Stimulated activated naive CD8-positive, alpha-beta T cell treated with anti-CD3 and anti-CD28 coated beads, Interleukin-15, Interleukin-2, amounts not matched to agents 100 ng/mL and 50 ng/mL, for 24 hours (primary cell): ENCODE data around the gene PDE1A.
"Not testable (repeated sequence)": the region's sequence is repeated elsewhere in the genome, so short reads cannot be mapped to it uniquely, and the experiment has no call there.

Experiments used
- H3K27ac Mint-ChIP-seq: one replicate; pipeline ENCODE4 v1.8.0; 2021; ENCODE audit warnings: mild to moderate bottlenecking, mixed read lengths
- H3K27me3 Mint-ChIP-seq: one replicate; pipeline ENCODE4 v1.8.0; 2021; ENCODE audit warnings: mixed read lengths
- H3K36me3 Mint-ChIP-seq: one replicate; pipeline ENCODE4 v1.8.0; 2021; ENCODE audit warnings: low read depth, mixed read lengths
- H3K4me1 Mint-ChIP-seq: one replicate; pipeline ENCODE4 v1.8.0; 2021; ENCODE audit warnings: low read depth, mixed read lengths
- H3K4me3 Mint-ChIP-seq: one replicate; pipeline ENCODE4 v1.8.0; 2021; ENCODE audit warnings: mild to moderate bottlenecking, mixed read lengths
- H3K9me3 Mint-ChIP-seq: one replicate; pipeline ENCODE4 v1.8.0; 2021; ENCODE audit warnings: mixed read lengths

Gene PDE1A

GRCh38 chr2:182426082-182426917, 536 bp downstream of the PDE1A start:
- H3K27me3 Mint-ChIP-seq = no peaks in the 10 kb centered on the region
- peaks cover 8% of the 10 kb centered on the region for H3K9me3 Mint-ChIP-seq
- H3K27ac Mint-ChIP-seq = no peak overlapping the region
- no peaks in the 10 kb centered on the region for H3K4me1 Mint-ChIP-seq
- no peak overlapping the region for H3K4me3 Mint-ChIP-seq
- no peaks in the 10 kb centered on the region for H3K36me3 Mint-ChIP-seq

- H3K4me1 Mint-ChIP-seq = no peaks in the 10 kb centered on the region
- no peaks in the 10 kb centered on the region for H3K27me3 Mint-ChIP-seq
- no peaks in the 10 kb centered on the region for H3K9me3 Mint-ChIP-seq
- H3K4me3 Mint-ChIP-seq = no peak overlapping the region
- no peaks in the 10 kb centered on the region for H3K36me3 Mint-ChIP-seq
- no peak overlapping the region for H3K27ac Mint-ChIP-seq
These were observed 4.0 kb downstream of the PDE1A start for GRCh38 chr2:182422864-182423263.

GRCh38 chr2:182420669-182421068, 6.2 kb downstream of the PDE1A start:
- H3K4me3 Mint-ChIP-seq = no peak overlapping the region
- no peaks in the 10 kb centered on the region for H3K4me1 Mint-ChIP-seq
- H3K27ac Mint-ChIP-seq = no peak overlapping the region
- no peaks in the 10 kb centered on the region for H3K27me3 Mint-ChIP-seq
- H3K9me3 Mint-ChIP-seq = no peaks in the 10 kb centered on the region
- H3K36me3 Mint-ChIP-seq = no peaks in the 10 kb centered on the region

- Mint-ChIP-seq H3K4me1 (no peaks in the 10 kb centered on the region), H3K4me3 (no peak overlapping the region), H3K9me3 (no peaks in the 10 kb centered on the region), H3K27me3 (no peaks in the 10 kb centered on the region), H3K36me3 (no peaks in the 10 kb centered on the region), H3K27ac (no peak overlapping the region)
These were observed 10.0 kb downstream of the PDE1A start for GRCh38 chr2:182416861-182417260.

GRCh38 chr2:182416191-182416590, 10.6 kb downstream of the PDE1A start:
- Mint-ChIP-seq H3K4me3 (no peak overlapping the region), H3K27me3 (no peaks in the 10 kb centered on the region), H3K9me3 (no peaks in the 10 kb centered on the region), H3K36me3 (no peaks in the 10 kb centered on the region), H3K27ac (no peak overlapping the region), H3K4me1 (no peaks in the 10 kb centered on the region)

- Mint-ChIP-seq H3K27me3 (no peaks in the 10 kb centered on the region), H3K27ac (no peak overlapping the region), H3K36me3 (no peaks in the 10 kb centered on the region), H3K4me1 (no peaks in the 10 kb centered on the region), H3K4me3 (no peak overlapping the region), H3K9me3 (no peaks in the 10 kb centered on the region)
These were observed 11.1 kb downstream of the PDE1A start for GRCh38 chr2:182415771-182416170.

GRCh38 chr2:182412858-182413257, 14.0 kb downstream of the PDE1A start:
- no peaks in the 10 kb centered on the region for H3K27me3 Mint-ChIP-seq
- no peak overlapping the region for H3K4me3 Mint-ChIP-seq
- no peaks in the 10 kb centered on the region for H3K9me3 Mint-ChIP-seq
- no peaks in the 10 kb centered on the region for H3K36me3 Mint-ChIP-seq
- H3K4me1 Mint-ChIP-seq = no peaks in the 10 kb centered on the region
- no peak overlapping the region for H3K27ac Mint-ChIP-seq

- Mint-ChIP-seq H3K27me3 (no peaks in the 10 kb centered on the region), H3K36me3 (no peaks in the 10 kb centered on the region), H3K9me3 (no peaks in the 10 kb centered on the region)
These were observed 16.7 kb downstream of the PDE1A start for GRCh38 chr2:182410120-182410519.

GRCh38 chr2:182406221-182406620, 20.6 kb downstream of the PDE1A start:
- H3K4me3 Mint-ChIP-seq = no peak overlapping the region
- no peak overlapping the region for H3K27ac Mint-ChIP-seq
- H3K4me1 Mint-ChIP-seq = no peaks in the 10 kb centered on the region
- peaks cover 3% of the 10 kb centered on the region for H3K9me3 Mint-ChIP-seq
- no peaks in the 10 kb centered on the region for H3K36me3 Mint-ChIP-seq
- no peaks in the 10 kb centered on the region for H3K27me3 Mint-ChIP-seq

More at GRCh38 chr2:182410120-182410519, 16.7 kb downstream of the PDE1A start:
- Mint-ChIP-seq H3K4me3 (no peak overlapping the region), H3K4me1 (no peaks in the 10 kb centered on the region), H3K27ac (no peak overlapping the region)

- Mint-ChIP-seq H3K4me3 (no peak overlapping the region), H3K36me3 (no peaks in the 10 kb centered on the region), H3K27ac (no peak overlapping the region), H3K4me1 (no peaks in the 10 kb centered on the region), H3K27me3 (no peaks in the 10 kb centered on the region), H3K9me3 (peaks cover 3% of the 10 kb centered on the region)
These were observed 21.8 kb downstream of the PDE1A start for GRCh38 chr2:182404975-182405561.

GRCh38 chr2:182404092-182404491, 22.7 kb downstream of the PDE1A start:
- Mint-ChIP-seq H3K9me3 (peaks cover 3% of the 10 kb centered on the region), H3K36me3 (no peaks in the 10 kb centered on the region), H3K4me1 (no peaks in the 10 kb centered on the region), H3K4me3 (no peak overlapping the region), H3K27ac (no peak overlapping the region), H3K27me3 (no peaks in the 10 kb centered on the region)

GRCh38 chr2:182393270-182393760, 33.5 kb downstream of the PDE1A start:
- Mint-ChIP-seq H3K36me3 (no peaks in the 10 kb centered on the region), H3K9me3 (peaks cover 6% of the 10 kb centered on the region), H3K27me3 (no peaks in the 10 kb centered on the region), H3K4me3 (no peak overlapping the region), H3K4me1 (no peaks in the 10 kb centered on the region), H3K27ac (no peak overlapping the region)

- H3K27me3 Mint-ChIP-seq = no peaks in the 10 kb centered on the region
- H3K9me3 Mint-ChIP-seq = peaks cover 7% of the 10 kb centered on the region
These were observed 35.4 kb downstream of the PDE1A start for GRCh38 chr2:182391443-182391842.

GRCh38 chr2:182386267-182386880, 40.5 kb downstream of the PDE1A start:
- not testable (repeated sequence) for H3K27ac Mint-ChIP-seq

More at GRCh38 chr2:182391443-182391842, 35.4 kb downstream of the PDE1A start:
- Mint-ChIP-seq H3K4me1 (no peaks in the 10 kb centered on the region), H3K27ac (no peak overlapping the region), H3K36me3 (no peaks in the 10 kb centered on the region), H3K4me3 (no peak overlapping the region)

GRCh38 chr2:182384860-182385259, 42.0 kb downstream of the PDE1A start:
- Mint-ChIP-seq H3K9me3 (peaks cover 24% of the 10 kb centered on the region), H3K4me1 (no peaks in the 10 kb centered on the region), H3K27ac (no peak overlapping the region), H3K36me3 (no peaks in the 10 kb centered on the region), H3K27me3 (no peaks in the 10 kb centered on the region), H3K4me3 (no peak overlapping the region)

More at GRCh38 chr2:182386267-182386880, 40.5 kb downstream of the PDE1A start:
- H3K4me3 Mint-ChIP-seq, H3K27me3 Mint-ChIP-seq, H3K36me3 Mint-ChIP-seq, H3K4me1 Mint-ChIP-seq: not testable (repeated sequence)
- H3K9me3 Mint-ChIP-seq = peaks cover 17% of the 10 kb centered on the region
